Activated CD4-positive, alpha-beta memory T cell treated with anti-CD3 and anti-CD28 coated beads for 36 hours (primary cell): ENCODE data around the gene ARFGEF3. TPM values are rescaled to one million over a fixed set of nuclear protein-coding genes. Genes with fewer than 3 reads are reported as not detected.
"Not testable (repeated sequence)": the region's sequence is repeated elsewhere in the genome, so short reads cannot be mapped to it uniquely, and the experiment has no call there.

Source experiments
- CTCF ChIA-PET: fragments of 350-600 bp; sonication (Branson Sonifier 250); formaldehyde crosslinking; loops from one replicate; lab custom pipeline; 2021; ENCODE audit warnings: antibody characterized with exemption, inconsistent platforms; lab: Charles Lee
- POLR2A ChIA-PET: fragments of 350-600 bp; sonication (Branson Sonifier 250); formaldehyde crosslinking; loops from one replicate; lab custom pipeline; 2021; ENCODE audit warnings: antibody characterized with exemption; lab: Charles Lee
- DNase-seq: peaks from one replicate; pipeline ENCODE4 v3.0.0-alpha.2; 2020
- H3K27ac Mint-ChIP-seq: one replicate; pipeline ENCODE4 v1.8.0; 2021; ENCODE audit warnings: mixed read lengths
- H3K27me3 Mint-ChIP-seq: one replicate; pipeline ENCODE4 v1.8.0; 2021; ENCODE audit warnings: mixed read lengths
- H3K36me3 Mint-ChIP-seq: one replicate; pipeline ENCODE4 v1.8.0; 2021; ENCODE audit warnings: mixed read lengths
- H3K4me1 Mint-ChIP-seq: one replicate; pipeline ENCODE4 v1.8.0; 2021; ENCODE audit warnings: low read depth, mixed read lengths
- H3K4me3 Mint-ChIP-seq: one replicate; pipeline ENCODE4 v1.8.0; 2021; ENCODE audit warnings: mild to moderate bottlenecking, mixed read lengths
- H3K9me3 Mint-ChIP-seq: one replicate; pipeline ENCODE4 v1.8.0; 2021; ENCODE audit warnings: mixed read lengths
- intact Hi-C: fragments of 100-400 bp; cut with micrococcal nuclease; formaldehyde crosslinking; loops from one replicate; pipeline ENCODE4 v1.15.1; 2023
- total RNA-seq, 2 experiments: library from RNA; stranded (reverse); gene quantifications; one replicate each; pipeline ENCODE4 v1.2.3, GENCODE V29; 2021

Gene ARFGEF3
- total RNA-seq, 2 experiments from 2014 or later = 0.71 to 0.85 TPM

DNA sequence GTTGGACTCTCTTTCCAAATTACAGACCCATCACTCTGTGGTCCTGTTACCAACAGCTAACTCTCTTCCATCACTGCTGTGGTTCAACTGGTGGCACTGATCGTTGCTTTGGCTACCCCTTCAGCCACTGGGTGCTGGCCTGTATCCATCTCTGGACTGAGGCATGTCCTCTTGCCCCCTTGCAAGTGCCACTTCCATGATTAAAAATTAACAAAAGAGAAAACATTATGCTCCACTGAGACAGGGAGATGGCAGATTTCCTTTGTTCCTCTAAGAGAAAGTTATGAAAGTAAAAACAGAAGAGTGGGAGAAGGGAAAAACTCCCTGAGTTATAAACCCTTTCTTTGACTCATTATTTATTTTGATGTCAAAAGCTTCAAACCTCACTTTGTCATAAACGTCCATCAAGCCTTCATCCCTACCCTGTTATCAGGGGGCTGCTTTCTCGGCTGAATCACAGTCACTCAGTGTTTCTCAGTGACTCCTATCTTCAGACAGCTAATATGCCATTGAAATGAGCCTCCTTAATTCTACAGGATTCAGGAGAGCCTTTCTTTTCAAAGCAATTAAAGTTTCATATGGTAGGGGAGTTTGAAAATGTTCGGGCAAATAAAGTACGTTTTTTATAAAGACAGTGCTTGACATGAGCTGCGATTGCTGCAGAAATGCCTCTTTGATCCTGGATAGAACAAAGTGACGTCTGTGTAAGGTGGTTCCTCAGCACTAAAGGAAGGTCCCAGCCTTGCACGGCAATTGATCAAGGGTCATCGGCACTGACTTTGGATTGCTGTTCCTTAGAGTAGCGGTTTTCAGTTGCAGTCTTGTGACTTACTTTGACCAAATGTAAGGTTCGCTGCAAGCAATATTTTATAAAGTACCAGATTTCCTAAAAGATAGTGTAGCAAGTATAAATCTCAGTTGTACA is 106.5 kb downstream of the ARFGEF3 start:
- no peaks in the 10 kb centered on the region for H3K4me1 Mint-ChIP-seq
- ChIA-PET CTCF (interaction anchor here (0.5 kb wide), 1 partner anchor 8 kb away, joined by 3 read pairs; no protein-coding TSS in a partner anchor), POLR2A (no interaction called here)
- no peak for DNase-seq
- no peak overlapping the region for H3K4me3 Mint-ChIP-seq
- no peak overlapping the region for H3K27ac Mint-ChIP-seq
- no peaks in the 10 kb centered on the region for H3K36me3 Mint-ChIP-seq
- peaks cover 6% of the 10 kb centered on the region for H3K27me3 Mint-ChIP-seq
- intact Hi-C loops = no loop called here
- H3K9me3 Mint-ChIP-seq = no peaks in the 10 kb centered on the region

DNA sequence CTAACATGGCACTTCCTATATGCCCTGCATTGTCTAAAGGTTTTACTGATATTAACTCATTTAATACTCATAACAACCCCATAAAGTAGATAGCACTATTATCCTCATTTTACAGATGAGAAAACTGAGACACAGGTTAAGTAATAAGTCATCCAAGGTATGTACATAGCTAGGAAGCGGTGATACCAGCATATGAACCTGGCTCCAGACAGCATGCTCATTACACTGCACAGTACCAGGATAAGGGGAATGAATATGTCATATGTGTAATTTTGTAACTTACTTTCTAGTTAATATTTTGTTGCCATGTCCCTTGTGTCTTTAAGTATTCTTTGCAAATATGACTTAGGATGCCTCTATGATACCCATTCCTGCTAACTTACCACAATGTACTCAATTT is 109.7 kb downstream of the ARFGEF3 start:
- no peak for DNase-seq
- Mint-ChIP-seq H3K4me3 (no peak overlapping the region), H3K9me3 (no peaks in the 10 kb centered on the region), H3K27me3 (peaks cover 7% of the 10 kb centered on the region), H3K4me1 (no peaks in the 10 kb centered on the region), H3K27ac (no peak overlapping the region), H3K36me3 (no peaks in the 10 kb centered on the region)
- intact Hi-C loops = no loop called here
- CTCF ChIA-PET = no interaction called here
- POLR2A ChIA-PET = no interaction called here

DNA sequence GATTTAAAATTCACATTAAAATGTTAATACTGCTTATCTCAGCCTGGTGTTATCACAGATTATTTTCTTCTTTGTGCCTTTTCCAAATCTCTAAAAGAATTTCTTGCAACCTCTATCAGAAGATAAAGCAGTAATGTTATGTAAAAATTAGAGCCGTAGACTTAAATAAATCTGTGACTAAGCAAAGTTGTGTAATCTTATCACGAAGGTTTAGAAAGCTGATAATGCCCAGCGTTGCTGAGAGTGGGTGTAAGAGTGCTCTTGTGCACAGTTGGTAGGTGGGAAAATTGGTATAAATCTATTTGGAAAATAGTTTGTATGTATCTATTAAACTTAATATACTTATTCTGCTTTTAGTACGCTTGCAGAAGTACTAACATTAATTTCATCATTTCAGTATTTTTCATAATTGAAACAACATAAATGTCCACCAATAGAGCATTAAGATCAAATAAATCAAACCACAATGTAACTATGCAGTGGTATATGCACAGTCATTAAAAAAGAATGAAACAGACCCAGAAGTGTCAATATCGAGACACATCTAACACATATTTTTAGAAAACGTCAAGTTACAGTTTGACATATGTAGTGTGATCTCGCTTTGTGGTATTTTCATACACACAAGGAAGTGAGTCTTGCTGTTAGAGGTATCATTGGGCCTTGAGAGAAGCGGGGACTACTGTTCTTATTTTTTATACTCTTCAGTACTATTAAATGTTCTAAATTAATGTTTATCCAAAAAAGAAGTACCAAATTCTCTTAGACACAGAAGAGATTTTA is 111.0 kb downstream of the ARFGEF3 start:
- Mint-ChIP-seq H3K4me1 (no peaks in the 10 kb centered on the region), H3K9me3 (no peaks in the 10 kb centered on the region), H3K36me3 (no peaks in the 10 kb centered on the region), H3K4me3 (no peak overlapping the region), H3K27me3 (peaks cover 7% of the 10 kb centered on the region), H3K27ac (no peak overlapping the region)
- intact Hi-C loops = no loop called here
- ChIA-PET POLR2A (no interaction called here), CTCF (no interaction called here)
- no peak for DNase-seq

DNA sequence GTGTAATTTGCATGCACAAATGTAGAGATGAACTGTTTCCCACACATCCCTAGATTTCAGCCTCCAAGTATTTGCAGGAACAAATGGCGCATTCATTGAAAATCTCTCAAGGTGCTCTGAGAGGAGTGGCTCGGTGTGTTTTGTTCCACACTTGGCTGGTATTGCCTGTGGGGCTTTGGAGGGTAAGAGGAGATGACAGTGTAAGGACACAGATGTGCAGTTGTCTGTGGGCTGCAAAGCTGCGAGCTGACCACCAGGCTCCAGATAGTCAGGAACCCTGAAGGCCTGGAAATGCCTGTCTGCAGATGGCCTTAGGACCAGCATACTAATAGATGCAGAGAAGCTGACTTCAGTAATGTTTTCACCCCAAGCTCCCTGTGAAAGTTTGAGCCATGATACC is 114.2 kb downstream of the ARFGEF3 start:
- Mint-ChIP-seq H3K27me3 (peaks cover 3% of the 10 kb centered on the region), H3K4me1 (no peaks in the 10 kb centered on the region), H3K36me3 (no peaks in the 10 kb centered on the region), H3K9me3 (no peaks in the 10 kb centered on the region), H3K4me3 (no peak overlapping the region), H3K27ac (no peak overlapping the region)
- ChIA-PET POLR2A (no interaction called here), CTCF (interaction anchor here (0.7 to 1.0 kb wide), 2 partner anchors 8 to 11 kb away, joined by 3 to 4 read pairs; no protein-coding TSS in a partner anchor)
- no peak for DNase-seq
- intact Hi-C loops = no loop called here

DNA sequence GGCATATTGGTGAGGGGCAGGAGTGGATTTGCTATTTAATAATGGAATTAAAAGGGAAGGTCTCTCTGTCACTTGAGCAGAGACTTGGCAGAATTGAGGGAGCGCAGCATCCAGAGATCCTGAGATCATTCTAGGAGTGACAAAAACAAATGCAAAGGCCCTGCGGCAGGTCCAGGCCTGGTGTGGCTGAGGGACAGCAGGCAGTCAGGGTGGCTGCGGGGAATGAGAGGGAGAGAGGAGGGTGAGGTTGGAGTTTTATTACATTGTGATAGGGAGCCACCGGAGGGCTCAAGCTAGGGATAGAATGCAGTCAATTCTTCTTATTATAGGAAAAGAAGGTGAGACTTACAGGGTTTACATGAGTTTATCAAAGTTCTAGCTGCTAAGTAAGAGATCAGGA is 116.1 kb downstream of the ARFGEF3 start:
- intact Hi-C loops = no loop called here
- no peaks in the 10 kb centered on the region for H3K9me3 Mint-ChIP-seq
- CTCF ChIA-PET = interaction anchor here (1.2 kb wide), 1 partner anchor 9 kb away, joined by 6 read pairs; no protein-coding TSS in a partner anchor
- H3K36me3 Mint-ChIP-seq = no peaks in the 10 kb centered on the region
- H3K4me1 Mint-ChIP-seq = no peaks in the 10 kb centered on the region
- no peak overlapping the region for H3K27ac Mint-ChIP-seq
- H3K4me3 Mint-ChIP-seq = no peak overlapping the region
- peaks cover 3% of the 10 kb centered on the region for H3K27me3 Mint-ChIP-seq
- POLR2A ChIA-PET = no interaction called here
- no peak for DNase-seq

DNA sequence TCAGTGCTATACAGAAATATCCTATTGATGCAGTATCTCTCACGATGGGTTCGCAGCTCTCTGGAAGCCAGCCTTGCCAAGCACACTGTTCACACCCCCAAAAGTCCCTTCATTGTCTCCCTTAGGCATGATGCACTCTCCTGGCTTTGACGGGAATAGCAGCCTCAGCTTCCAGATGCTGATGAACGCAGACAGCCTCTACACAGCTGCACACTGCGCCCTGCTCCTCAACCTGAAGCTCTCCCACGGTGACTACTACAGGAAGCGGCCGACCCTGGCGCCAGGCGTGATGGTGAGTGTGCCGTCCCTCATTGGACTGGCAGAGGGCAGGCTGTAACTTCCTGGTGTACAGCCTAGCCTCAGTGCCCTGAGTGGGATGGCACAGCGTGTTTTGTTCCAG is 116.6 kb downstream of the ARFGEF3 start:
- Mint-ChIP-seq H3K27me3 (peaks cover 2% of the 10 kb centered on the region), H3K4me1 (no peaks in the 10 kb centered on the region), H3K27ac (no peak overlapping the region), H3K9me3 (no peaks in the 10 kb centered on the region), H3K4me3 (no peak overlapping the region), H3K36me3 (no peaks in the 10 kb centered on the region)
- POLR2A ChIA-PET = no interaction called here
- DNase-seq = no peak
- intact Hi-C loops = no loop called here
- CTCF ChIA-PET = interaction anchor here (1.2 kb wide), 1 partner anchor 9 kb away, joined by 6 read pairs; no protein-coding TSS in a partner anchor

DNA sequence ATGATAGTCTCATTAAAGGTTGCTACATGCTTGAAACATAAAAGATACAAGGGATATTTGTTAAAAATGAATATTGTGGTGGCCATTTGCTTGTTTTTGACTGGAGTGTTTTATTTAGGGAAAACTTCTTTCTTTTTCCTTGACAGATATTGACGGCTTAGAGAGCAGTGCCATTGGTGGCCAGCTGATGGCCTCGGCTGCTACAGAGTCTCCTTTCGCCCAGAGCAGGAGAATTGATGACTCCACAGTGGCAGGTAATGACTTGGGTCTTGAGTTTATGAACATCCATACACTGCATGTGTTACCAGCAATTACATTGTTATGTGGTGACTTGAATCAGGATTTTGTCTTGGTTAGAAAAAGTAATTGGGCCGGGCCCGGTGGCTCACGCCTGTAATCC is 124.1 kb downstream of the ARFGEF3 start:
- H3K4me3 Mint-ChIP-seq = no peak overlapping the region
- no peaks in the 10 kb centered on the region for H3K9me3 Mint-ChIP-seq
- H3K27me3 Mint-ChIP-seq = no peaks in the 10 kb centered on the region
- intact Hi-C loops = loop anchor here (5.0 kb wide), 1 partner anchor 222 kb away; no protein-coding TSS in a partner anchor
- POLR2A ChIA-PET = no interaction called here
- DNase-seq = no peak
- H3K36me3 Mint-ChIP-seq = no peaks in the 10 kb centered on the region
- CTCF ChIA-PET = interaction anchor here (0.6 to 7.0 kb wide), 3 partner anchors 77 to 223 kb away, joined by 3 to 102 read pairs (median 3); no protein-coding TSS in a partner anchor
- no peak overlapping the region for H3K27ac Mint-ChIP-seq
- peaks cover 3% of the 10 kb centered on the region for H3K4me1 Mint-ChIP-seq

DNA sequence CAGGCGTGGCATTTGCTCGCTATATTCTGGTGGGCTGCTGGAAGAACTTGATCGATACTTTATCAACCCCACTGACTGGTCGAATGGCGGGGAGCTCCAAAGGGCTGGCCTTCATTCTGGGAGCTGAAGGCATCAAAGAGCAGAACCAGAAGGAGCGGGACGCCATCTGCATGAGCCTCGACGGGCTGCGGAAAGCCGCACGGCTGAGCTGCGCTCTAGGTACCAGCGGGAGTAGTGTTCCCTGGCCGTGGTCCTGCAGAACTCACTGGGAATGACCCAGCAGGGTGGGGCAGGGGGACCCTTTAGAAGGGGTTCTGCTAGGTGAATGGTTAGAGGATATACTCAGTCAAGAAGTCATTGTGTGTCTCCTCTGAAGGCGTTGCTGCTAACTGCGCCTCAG is 125.0 kb downstream of the ARFGEF3 start:
- POLR2A ChIA-PET = no interaction called here
- H3K27ac Mint-ChIP-seq = no peak overlapping the region
- intact Hi-C loops = loop anchor here (1.0 to 5.0 kb wide), 2 partner anchors 170 to 221 kb away; no protein-coding TSS in a partner anchor
- no peaks in the 10 kb centered on the region for H3K27me3 Mint-ChIP-seq
- no peaks in the 10 kb centered on the region for H3K9me3 Mint-ChIP-seq
- no peak for DNase-seq
- CTCF ChIA-PET = interaction anchor here (0.7 to 7.0 kb wide), 5 partner anchors 9 to 280 kb away, joined by 3 to 102 read pairs (median 4); partner anchors contain the start of gene HEBP2
- no peak overlapping the region for H3K4me3 Mint-ChIP-seq
- H3K4me1 Mint-ChIP-seq = peaks cover 3% of the 10 kb centered on the region
- H3K36me3 Mint-ChIP-seq = no peaks in the 10 kb centered on the region

DNA sequence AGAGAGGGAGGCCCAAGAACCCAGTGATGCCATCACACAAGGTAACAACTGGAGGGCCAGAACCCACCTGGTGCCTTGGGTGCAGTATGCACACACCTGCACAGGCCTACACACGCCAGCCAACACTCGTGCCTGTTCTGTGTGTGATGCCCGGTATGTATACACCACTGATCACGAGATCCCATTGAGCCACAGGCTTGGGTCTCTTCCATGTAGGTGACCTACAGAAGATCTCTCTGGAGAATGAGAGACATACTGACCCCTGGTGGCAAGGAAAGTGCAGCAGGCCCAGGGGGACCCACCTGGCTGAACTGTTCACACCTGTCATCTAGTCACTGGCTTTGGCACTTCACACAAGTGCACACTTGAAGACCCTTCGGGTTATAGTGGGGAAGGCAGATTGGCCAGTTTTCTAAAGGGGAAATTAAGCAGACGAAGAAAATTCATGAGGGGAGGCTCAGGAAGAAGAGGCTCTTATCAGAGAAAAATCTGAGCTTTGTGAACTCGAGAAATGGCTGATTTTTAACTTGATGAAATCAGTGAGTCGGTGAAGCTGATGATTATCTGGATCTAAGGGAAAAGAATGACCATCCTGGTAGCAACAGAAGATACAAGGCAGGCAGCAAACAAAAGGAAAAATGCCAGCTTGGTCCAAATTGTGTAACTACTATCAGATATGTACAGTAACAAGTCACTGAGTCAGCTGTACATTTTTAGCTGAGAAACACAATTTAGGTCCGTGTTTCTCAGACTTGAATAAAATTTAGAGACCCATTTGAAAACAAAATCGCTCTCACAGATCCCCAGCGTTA is 125.6 kb downstream of the ARFGEF3 start:
- no peak overlapping the region for H3K4me3 Mint-ChIP-seq
- ChIA-PET POLR2A (no interaction called here), CTCF (interaction anchor here (0.6 to 7.0 kb wide), 9 partner anchors 9 to 281 kb away, joined by 3 to 102 read pairs (median 4); partner anchors contain the start of gene HEBP2)
- peaks cover 3% of the 10 kb centered on the region for H3K4me1 Mint-ChIP-seq
- no peaks in the 10 kb centered on the region for H3K36me3 Mint-ChIP-seq
- H3K27ac Mint-ChIP-seq = no peak overlapping the region
- intact Hi-C loops = loop anchor here (1.0 to 5.0 kb wide), 2 partner anchors 171 to 220 kb away; no protein-coding TSS in a partner anchor
- H3K27me3 Mint-ChIP-seq = no peaks in the 10 kb centered on the region
- H3K9me3 Mint-ChIP-seq = no peaks in the 10 kb centered on the region
- peak; percentile 60 for DNase-seq

DNA sequence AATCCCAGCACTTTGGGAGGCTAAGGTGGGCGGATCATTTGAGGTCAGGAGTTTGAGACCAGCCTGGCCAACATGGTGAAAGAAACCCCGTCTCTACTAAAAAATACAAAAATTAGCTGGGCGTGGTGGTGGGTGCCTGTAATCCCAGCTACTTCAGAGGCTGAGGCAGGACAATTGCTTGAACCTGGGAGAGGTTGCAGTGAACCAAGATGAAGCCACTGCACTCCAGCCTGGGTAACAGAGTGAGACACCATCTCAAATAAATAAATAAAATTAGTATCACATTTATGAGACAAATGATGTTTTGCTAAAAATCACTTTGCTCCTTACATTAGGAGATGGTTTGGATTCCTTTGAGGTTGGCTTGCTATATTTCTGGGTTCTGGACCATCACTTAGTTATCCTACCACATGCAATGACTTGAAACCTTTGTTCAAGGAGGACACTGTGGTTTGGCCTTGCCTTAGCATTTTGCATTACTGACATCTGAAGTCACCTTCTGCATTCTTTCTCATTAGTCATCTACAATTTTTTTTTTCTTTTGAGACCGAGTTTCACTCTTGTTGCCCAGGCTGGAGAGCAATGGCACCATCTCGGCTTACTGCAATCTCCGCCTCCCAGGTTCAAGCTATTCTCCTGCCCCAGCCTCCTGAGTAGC is 126.8 kb downstream of the ARFGEF3 start:
- DNase-seq, H3K4me1 Mint-ChIP-seq, H3K4me3 Mint-ChIP-seq, POLR2A ChIA-PET, H3K9me3 Mint-ChIP-seq, H3K27me3 Mint-ChIP-seq, H3K36me3 Mint-ChIP-seq, H3K27ac Mint-ChIP-seq: not testable (repeated sequence)
- CTCF ChIA-PET = interaction anchor here (1.2 to 7.0 kb wide), 2 partner anchors 10 to 172 kb away, joined by 4 to 102 read pairs; no protein-coding TSS in a partner anchor
- intact Hi-C loops = loop anchor here (5.0 kb wide), 1 partner anchor 219 kb away; no protein-coding TSS in a partner anchor

DNA sequence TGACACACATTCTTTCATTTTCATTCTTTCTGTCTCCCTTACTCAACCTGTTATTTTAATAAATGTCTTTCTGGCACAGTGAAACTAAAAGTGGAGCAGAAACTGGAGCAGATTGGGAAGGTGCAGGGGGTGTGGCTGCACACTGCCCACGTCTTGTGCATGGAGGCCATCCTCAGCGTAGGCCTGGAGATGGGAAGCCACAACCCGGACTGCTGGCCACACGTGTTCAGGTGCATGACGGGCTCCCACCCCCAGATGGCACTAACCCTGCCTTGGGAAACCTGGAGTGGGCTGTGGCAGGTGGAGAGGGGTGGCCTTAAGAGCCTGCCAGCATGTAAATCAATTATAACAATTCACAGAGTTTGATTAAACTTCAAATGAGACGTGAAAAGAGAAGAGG is 128.0 kb downstream of the ARFGEF3 start:
- POLR2A ChIA-PET = no interaction called here
- Mint-ChIP-seq H3K27ac (no peak overlapping the region), H3K36me3 (no peaks in the 10 kb centered on the region), H3K27me3 (no peaks in the 10 kb centered on the region), H3K4me1 (peaks cover 3% of the 10 kb centered on the region), H3K9me3 (no peaks in the 10 kb centered on the region), H3K4me3 (no peak overlapping the region)
- DNase-seq = peak; percentile 22
- intact Hi-C loops = loop anchor here (5.0 kb wide), 1 partner anchor 218 kb away; no protein-coding TSS in a partner anchor
- CTCF ChIA-PET = interaction anchor here (7.0 kb wide), 1 partner anchor 173 kb away, joined by 102 read pairs; no protein-coding TSS in a partner anchor
